Left colon (tissue), 2 donors: ENCODE results near the gene TRNAU1AP. TPM values are rescaled to one million over a fixed set of nuclear protein-coding genes. Genes with fewer than 3 reads are reported as not detected.
"Not testable (repeated sequence)": the region's sequence is repeated elsewhere in the genome, so short reads cannot be mapped to it uniquely, and the experiment has no call there.

Experiments used
- ATAC-seq: fragments of 200-7000 bp; cut with Tn5 transposase; one replicate; pipeline ENCODE4 v1.9.1; 2020; ENCODE audit warnings: mild to moderate bottlenecking, moderate library complexity
- DNase-seq, 2 donors: peaks; one replicate each; pipeline ENCODE4 v3.0.0-alpha.2; 2020
- intact Hi-C, 2 donors: fragments of 100-400 bp; cut with DNase I in 1 of 2; cut with micrococcal nuclease in 1 of 2; formaldehyde crosslinking; loops; one replicate each; pipeline versions ENCODE4 v1.11.2 to v1.14.0; 2022; cut with DNase I, micrococcal nuclease
- total RNA-seq, 2 donors: library from RNA; stranded (reverse); fragmentation: NEBNext Ultra II Directional; extraction: Animal tissue kit (Norgen Biotek cat#: 25700); gene quantifications; one replicate each; pipeline ENCODE4 v1.2.1, GENCODE V29; 2021
- donor health status: DM: no; HTN: no; CAD: no.
- donor health status: DM: yes; HTN: yes; CAD: no.

The TRNAU1AP gene
- total RNA-seq, 2 donors from 2014 or later = 14.7 to 18.3 TPM

DNA sequence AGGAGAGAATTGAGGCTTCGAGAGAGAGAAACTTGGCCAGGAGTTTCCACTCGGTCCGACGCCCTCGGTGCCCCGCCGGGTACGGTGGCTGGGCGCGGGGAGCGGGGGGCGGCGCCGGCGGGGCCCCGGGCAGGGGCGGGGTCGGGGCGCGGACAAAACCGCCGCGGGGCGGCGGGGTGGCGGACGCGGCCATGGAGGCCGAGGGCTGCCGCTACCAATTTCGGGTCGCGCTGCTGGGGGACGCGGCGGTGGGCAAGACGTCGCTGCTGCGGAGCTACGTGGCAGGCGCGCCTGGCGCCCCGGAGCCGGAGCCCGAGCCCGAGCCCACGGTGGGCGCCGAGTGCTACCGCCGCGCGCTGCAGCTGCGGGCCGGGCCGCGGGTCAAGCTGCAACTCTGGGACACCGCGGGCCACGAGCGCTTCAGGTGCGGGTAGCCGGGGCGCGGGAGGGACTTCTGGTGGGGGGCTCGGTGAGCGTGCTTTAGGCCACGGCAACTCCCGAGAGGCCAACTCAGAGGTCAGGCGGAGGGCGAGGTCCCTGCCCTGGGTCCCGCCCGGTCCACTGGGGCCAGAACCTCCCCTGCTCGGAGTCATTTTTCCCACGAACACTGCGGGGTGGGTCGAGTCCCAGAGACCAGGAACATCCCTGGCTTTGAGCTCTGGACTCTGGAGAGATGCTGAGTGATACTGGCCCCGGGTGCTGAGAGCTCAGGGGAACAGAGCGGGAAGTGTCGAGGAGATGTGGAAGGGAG lies 39.6 kb downstream of the TRNAU1AP start:
- intact Hi-C loops = no loop called here
- DNase-seq (peak in 1 of 2 donors; percentile 31), ATAC-seq (peak; percentile 22)

DNA sequence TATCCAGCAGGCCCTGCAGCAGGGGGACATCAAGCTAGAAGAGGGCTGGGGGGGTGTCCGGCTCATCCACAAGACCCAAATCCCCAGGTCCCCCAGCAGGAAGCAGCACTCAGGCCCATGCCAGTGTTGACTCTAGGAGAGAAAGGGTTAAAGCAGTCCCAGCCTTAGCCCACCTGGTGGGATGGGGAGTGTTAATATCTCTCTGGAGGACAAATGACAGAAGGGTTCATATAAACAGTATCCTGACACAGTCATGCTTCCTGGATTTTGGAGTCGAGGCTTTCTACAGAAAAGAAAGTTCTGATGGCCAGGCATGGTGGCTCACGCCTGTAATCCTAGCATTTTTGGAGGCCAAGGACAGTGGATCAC lies 41.1 kb downstream of the TRNAU1AP start:
- intact Hi-C loops, DNase-seq, ATAC-seq: not testable (repeated sequence)

DNA sequence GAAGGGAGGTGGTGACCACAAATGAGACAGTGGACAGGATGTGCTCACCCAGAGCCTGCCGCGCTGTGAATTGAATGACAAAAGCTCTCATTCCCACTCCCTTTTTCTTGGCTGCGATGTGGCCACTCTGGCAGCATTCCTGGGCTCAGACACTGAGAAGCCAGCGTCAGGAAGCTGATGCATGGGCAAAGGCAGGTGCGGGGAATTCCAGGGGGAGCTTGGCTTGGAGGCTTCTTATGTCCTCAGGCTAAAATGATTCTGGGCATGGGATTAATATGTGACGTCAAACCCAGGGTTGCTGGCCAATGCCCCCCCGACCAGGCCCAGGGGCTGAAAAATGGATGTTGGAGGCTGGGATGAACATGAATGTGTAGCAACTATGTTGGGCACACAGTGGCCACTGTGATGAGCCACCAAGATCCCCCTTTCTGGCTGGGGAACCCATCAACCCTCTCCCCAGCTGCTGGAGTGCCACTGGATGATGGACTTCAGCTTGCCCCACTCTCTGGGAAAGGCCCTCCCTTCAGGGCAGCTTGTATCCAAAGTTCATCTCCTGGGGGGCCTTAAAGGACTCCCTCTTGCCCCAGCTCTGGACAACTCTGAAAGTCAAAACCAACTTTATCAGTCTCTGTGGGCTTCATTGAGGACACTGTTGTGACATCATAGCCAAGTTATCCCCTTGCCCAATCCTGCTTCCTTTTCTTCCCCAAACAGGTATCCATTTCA lies 42.0 kb downstream of the TRNAU1AP start:
- intact Hi-C loops, DNase-seq, ATAC-seq: not testable (repeated sequence)

DNA sequence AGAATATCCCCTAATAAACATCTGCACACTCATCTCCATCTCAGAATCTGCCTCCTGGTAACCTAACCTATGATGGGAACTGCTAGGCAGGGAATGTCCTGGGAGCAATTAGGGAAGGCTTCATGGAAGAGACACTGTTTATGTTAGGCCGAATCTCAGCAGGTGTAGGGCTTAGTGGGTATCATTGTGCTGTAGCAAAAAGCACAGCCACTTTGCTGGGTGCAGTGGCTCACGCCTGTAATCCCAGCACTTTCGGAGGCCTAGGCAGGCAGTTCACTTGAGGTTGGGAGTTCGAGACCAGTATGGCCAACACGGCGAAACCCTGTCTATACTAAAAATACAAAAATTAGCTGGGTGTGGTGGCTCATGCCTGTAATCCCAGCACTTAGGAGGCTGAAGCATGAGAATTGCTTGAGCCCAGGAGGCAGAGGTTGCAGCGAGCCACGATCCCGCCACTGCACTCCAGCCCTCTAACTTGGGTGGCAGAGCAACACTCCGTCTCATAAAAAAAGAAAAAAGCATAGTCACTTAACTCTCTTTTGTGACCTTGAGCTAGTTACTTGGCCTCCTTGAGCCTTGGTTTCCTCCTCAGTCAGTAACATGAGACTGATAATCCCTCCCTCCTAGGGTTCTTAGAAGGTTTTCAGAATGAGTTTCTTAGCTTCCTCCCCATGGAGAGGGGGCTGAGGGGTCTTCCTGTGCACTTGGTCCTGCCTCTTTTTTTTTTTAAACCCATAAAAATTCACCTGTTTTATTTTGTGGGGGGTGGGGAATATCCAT lies 42.7 kb downstream of the TRNAU1AP start:
- DNase-seq = no peak
- intact Hi-C loops = no loop called here

DNA sequence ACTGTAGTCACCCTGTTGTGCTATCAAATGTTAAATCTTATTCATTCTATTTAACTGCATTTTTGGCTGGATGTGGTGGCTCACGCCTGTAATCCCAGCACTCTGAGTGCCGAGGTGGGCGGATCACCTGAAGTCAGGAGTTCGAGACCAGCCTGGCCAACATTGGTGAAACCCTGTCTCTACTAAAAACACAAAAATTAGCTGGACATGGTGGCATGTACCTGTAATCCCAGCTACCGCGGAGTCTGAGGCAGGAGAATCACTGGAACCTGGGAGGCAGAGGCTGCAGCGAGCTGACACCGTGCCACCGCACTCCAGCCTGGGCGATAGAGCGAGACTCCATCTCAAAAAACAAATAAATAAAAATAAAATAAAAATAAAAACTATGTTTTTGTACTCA lies 43.4 kb downstream of the TRNAU1AP start:
- DNase-seq, intact Hi-C loops, ATAC-seq: not testable (repeated sequence)

More for the DNA sequence above, 42.7 kb downstream of the TRNAU1AP start:
- no peak for ATAC-seq

DNA sequence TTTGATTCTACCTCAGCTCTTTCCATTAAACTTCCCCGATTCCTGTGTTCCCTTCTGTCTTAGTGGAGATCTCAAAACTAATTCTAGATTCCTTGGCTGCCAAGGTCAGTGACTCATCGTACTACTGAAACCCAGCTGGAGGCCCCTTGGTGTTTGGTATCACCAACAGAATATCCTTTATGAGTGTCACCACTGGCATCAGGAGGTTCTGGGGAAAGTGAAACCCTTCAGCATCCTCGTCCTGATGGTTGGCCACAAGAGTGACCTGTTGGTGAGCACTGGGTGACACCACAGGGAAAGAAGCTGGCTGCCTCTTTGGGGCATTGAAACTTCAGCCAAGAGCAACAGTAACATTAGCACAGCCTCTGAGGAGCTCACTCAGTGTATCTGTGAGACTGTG lies 48.8 kb downstream of the TRNAU1AP start:
- DNase-seq (no peak), ATAC-seq (no peak)
- intact Hi-C loops = loop anchor here (2.0 to 10.0 kb wide), 2 partner anchors 83 to 87 kb away; no protein-coding TSS in a partner anchor

DNA sequence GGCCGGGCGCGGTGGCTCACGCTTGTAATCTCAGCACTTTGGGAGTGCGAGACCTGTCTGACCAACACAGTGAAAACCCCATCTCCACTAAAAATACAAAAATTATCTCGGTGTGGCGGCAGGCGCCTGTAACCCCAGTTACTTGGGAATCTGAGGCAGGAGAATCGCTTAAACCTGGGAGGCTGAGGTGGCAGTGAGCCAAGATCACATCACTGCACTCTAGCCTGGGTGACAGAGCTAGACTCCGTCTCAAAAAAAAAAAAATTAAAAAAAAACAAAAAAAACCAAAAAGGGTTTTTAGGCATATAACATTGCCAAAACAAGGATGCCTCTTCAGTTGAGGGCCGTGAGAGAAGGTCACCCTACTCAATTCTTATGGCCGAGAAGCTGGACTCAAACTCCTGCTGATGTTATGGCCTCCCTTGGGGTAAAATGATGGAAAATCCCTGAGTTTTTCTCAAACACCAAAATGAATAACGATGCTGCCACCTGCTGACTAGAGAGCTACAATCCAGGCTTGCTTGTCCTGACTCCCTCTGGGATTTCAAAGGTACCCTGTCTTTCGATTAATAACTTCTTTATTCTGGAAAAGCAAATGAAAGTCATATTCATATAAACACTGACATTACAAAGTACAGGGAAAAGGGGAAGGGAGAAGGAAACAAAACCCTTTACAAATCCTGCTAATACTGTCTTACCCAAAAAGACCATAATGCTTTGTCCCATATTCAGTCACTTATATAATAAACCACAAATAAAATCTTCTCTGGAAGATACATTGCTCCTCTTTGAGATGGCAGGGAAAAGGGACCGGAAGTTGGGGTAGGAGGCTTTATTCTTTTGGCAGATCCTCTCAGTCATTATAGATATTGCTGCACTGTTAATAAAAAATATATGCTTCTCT lies 49.9 kb downstream of the TRNAU1AP start:
- DNase-seq (peak; percentile 35 to 66), ATAC-seq (peak; percentile 76)
- intact Hi-C loops = loop anchor here (2.0 to 10.0 kb wide), 2 partner anchors 84 to 88 kb away; no protein-coding TSS in a partner anchor

DNA sequence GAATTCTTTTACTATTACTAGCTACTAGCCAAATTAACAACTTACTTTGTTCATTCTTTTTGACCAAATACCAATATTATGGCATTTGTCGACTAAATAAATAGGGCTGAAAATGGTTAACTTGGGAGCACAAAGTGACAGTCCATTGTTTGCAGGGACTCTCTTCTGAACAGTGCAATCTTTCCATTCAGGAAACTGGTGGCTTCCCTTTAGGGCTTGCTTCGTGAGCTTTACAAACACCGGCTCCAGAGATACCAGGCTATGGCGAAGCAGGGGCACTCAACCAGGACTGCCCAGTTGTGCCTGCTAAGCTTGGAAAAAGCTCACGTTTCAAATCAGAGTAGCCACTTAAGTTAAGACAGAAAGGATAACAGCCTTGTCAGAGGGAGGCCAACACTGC lies 51.5 kb downstream of the TRNAU1AP start:
- intact Hi-C loops = loop anchor here in 1 of 2 donors (10.0 kb wide), 1 partner anchor 90 kb away; no protein-coding TSS in a partner anchor
- ATAC-seq (no peak), DNase-seq (no peak)

DNA sequence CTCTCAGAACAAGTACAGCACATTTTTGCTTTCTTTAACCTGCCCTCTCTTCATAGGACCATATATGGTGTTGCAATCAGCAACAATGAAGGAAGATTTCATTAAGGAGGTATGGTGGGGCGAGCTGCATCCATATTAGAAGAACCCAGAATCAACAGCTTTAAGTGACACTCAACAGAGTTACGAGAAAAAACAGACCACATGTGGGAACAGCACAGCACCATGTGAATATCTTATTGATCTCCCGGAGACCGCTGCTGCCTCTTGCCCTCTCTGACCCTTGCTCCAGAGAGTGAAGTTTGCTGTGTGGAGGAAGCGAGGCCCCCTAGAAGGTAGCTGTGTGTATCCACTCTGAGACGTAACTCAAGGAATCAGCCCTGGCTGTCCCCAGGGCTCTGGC lies 52.1 kb downstream of the TRNAU1AP start:
- intact Hi-C loops = loop anchor here in 1 of 2 donors (10.0 kb wide), 1 partner anchor 90 kb away; no protein-coding TSS in a partner anchor
- ATAC-seq = no peak
- no peak for DNase-seq

DNA sequence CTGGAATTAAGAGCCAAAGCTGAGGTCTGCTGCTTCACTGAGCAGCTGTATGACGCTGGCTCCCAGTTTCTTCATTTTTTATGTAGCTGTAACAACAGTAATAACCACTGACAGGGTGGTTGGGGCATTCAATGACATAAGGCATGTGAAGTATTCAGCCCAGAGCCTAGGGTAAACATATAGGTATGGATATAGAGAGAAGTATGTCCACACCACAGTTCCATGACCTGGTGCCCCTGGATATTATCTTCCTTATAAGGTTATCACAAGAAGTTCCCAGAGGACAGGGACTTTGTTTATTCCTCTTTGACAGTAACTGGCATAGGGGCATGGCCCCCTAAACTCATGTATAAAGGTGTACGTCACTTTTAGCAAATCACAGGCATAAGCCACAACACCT lies 53.9 kb downstream of the TRNAU1AP start:
- intact Hi-C loops = loop anchor here in 1 of 2 donors (10.0 kb wide), 1 partner anchor 92 kb away; no protein-coding TSS in a partner anchor
- DNase-seq (no peak), ATAC-seq (no peak)

DNA sequence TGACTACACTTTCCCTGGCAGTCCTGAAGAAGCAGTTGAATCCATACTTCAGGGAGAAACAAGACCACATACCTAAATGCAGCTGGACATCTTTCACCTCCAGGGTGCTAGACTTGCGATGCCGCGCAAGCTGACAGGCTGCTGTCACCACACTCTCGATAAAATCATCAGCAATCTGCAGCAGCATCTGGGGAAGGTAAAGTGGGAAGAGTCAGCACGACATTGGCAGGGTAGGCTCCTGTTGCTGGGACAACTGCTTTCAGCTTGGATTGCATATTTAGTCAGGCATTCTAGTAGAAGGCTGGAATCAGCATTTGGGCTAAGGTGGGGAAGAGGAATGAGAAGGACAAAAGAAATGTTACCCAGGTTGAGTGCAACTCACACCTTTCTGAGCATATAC lies 60.3 kb downstream of the TRNAU1AP start:
- DNase-seq (no peak), ATAC-seq (no peak)
- intact Hi-C loops = no loop called here

Other genes with a start within 250 kb of the TRNAU1AP start
- gene MED18, start 224.0 kb upstream of the TRNAU1AP start, total RNA-seq = 10 to 100 TPM; 29.1 to 31.6 TPM
- 10 to 100 TPM; 46.7 to 61.8 TPM for gene PHACTR4, start 183.3 kb upstream of the TRNAU1AP start, total RNA-seq
- 10 to 100 TPM; 22.1 to 34.8 TPM for gene RCC1, start 47.0 kb upstream of the TRNAU1AP start, total RNA-seq
- 1 to 10 TPM; 3.0 to 4.7 TPM for gene RAB42, start 39.2 kb downstream of the TRNAU1AP start, total RNA-seq
- gene TAF12, start 90.0 kb downstream of the TRNAU1AP start, total RNA-seq = 10 to 100 TPM; 14.7 to 15.2 TPM
- not detected for gene RNU11, start 95.5 kb downstream of the TRNAU1AP start, total RNA-seq
- gene GMEB1, start 115.7 kb downstream of the TRNAU1AP start, total RNA-seq = 10 to 100 TPM; 12.4 to 13.3 TPM
- 10 to 100 TPM; 59.4 to 64.9 TPM for gene YTHDF2, start 183.9 kb downstream of the TRNAU1AP start, total RNA-seq